Adrenal gland (tissue), 5 donors: Measurements from ENCODE around the gene FOXS1.

ENCODE experiments used
- CTCF ChIP-seq, 6 experiments: fragments of 450-650 bp in 4 of 6; fragments of 200-600 bp in 2 of 6; sonication (generic) in 1 of 6; IDR thresholded peaks; 1 replicate in 5 of 6; 2 replicates in 1 of 6; pipeline versions ENCODE4 v1.5.1 to v1.8.0; 2016 to 2021; ENCODE audit warnings: antibody characterized with exemption in 6 of 6, mild to moderate bottlenecking in 2 of 6, moderate library complexity in 1 of 6
- POLR2A ChIP-seq, 2 donors: fragments of 450-650 bp; IDR thresholded peaks; one replicate each; pipeline ENCODE4 v1.6.1; 2017; ENCODE audit warnings: antibody characterized with exemption in 2 of 2, mild to moderate bottlenecking in 2 of 2, moderate library complexity in 1 of 2
- donor health status: DM: no; HTN: no; CAD: no.

- TF ChIP-seq CTCF (IDR thresholded peaks at IDR 0.05) (no peak), POLR2A (IDR thresholded peaks at IDR 0.05) (no peak)
These were observed 4.2 kb downstream of the FOXS1 start for GRCh38 chr20:31840906-31841816.
